VCaP (cell line): ENCODE results near the gene PRKD1.

Experiments
- H3K27ac ChIP-seq: fragments of 450-650 bp; 2 replicates; pipeline ENCODE4 v1.5.1; 2017
- CTCF ChIP-seq: fragments of 450-650 bp; conservative IDR thresholded peaks from 2 replicates; pipeline ENCODE4 v1.5.1; 2017; ENCODE audit warnings: mild to moderate bottlenecking, moderate library complexity

Gene PRKD1

GRCh38 chr14:29576927-29577326 lies 350.7 kb downstream of the PRKD1 start:
- H3K27ac ChIP-seq: no peak overlapping the region
- TF ChIP-seq CTCF: no peak

- TF ChIP-seq CTCF: no peak
- H3K27ac ChIP-seq: no peak overlapping the region
Measured at GRCh38 chr14:29569194-29569593, 358.5 kb downstream of the PRKD1 start.

- TF ChIP-seq CTCF: no peak
- H3K27ac ChIP-seq: no peak overlapping the region
Measured at GRCh38 chr14:29566194-29566593, 361.5 kb downstream of the PRKD1 start.

GRCh38 chr14:29558516-29558915 lies 369.1 kb downstream of the PRKD1 start:
- no peak for TF ChIP-seq CTCF
- no peak overlapping the region for H3K27ac ChIP-seq

- no peak for TF ChIP-seq CTCF
- no peak overlapping the region for H3K27ac ChIP-seq
Measured at GRCh38 chr14:29554335-29554734, 373.3 kb downstream of the PRKD1 start.

GRCh38 chr14:29553427-29553826 lies 374.2 kb downstream of the PRKD1 start:
- no peak overlapping the region for H3K27ac ChIP-seq
- TF ChIP-seq CTCF: no peak

GRCh38 chr14:29548948-29549370 lies 378.7 kb downstream of the PRKD1 start:
- TF ChIP-seq CTCF: peak; percentile 77
- H3K27ac ChIP-seq: no peak overlapping the region

GRCh38 chr14:29545714-29546113 lies 381.9 kb downstream of the PRKD1 start:
- TF ChIP-seq CTCF: no peak
- no peak overlapping the region for H3K27ac ChIP-seq
